Activated T-helper 2 cell treated with anti-CD3 and anti-CD28 coated beads, Interferon-gamma antibody, Interleukin-2, Interleukin-4, amounts not matched to agents 10 μg/mL and 5 μg/mL and 100 μg/mL, durations not matched to agents 14 hours and 24 hours and 36 hours (primary cell): ENCODE data around the gene PMP22. TPM values are rescaled to one million over a fixed set of nuclear protein-coding genes. Genes with fewer than 3 reads are reported as not detected.

Experiments used
- DNase-seq: peaks from one replicate; pipeline ENCODE4 v3.0.0; 2021; ENCODE audit warnings: low spot score
- H3K27ac Mint-ChIP-seq: one replicate; pipeline ENCODE4 v1.8.0; 2021; ENCODE audit warnings: mixed read lengths
- H3K27me3 Mint-ChIP-seq: one replicate; pipeline ENCODE4 v1.8.0; 2021; ENCODE audit warnings: low read depth, mixed read lengths
- H3K36me3 Mint-ChIP-seq: one replicate; pipeline ENCODE4 v1.8.0; 2021; ENCODE audit warnings: low read depth, mixed read lengths
- H3K4me1 Mint-ChIP-seq: one replicate; pipeline ENCODE4 v1.8.0; 2021; ENCODE audit warnings: low read depth, mixed read lengths
- H3K4me3 Mint-ChIP-seq: one replicate; pipeline ENCODE4 v1.8.0; 2021; ENCODE audit warnings: low read depth, mild to moderate bottlenecking, moderate library complexity, mixed read lengths
- H3K9me3 Mint-ChIP-seq: one replicate; pipeline ENCODE4 v1.8.0; 2021; ENCODE audit warnings: mixed read lengths
- intact Hi-C: fragments of 100-400 bp; cut with micrococcal nuclease; formaldehyde crosslinking; loops from one replicate; pipeline ENCODE4 v1.15.1; 2023
- total RNA-seq: library from RNA; stranded (reverse); gene quantifications from 2 replicates; pipeline ENCODE4 v1.2.3, GENCODE V29; 2022

PMP22 gene
- total RNA-seq, result 1.2 and 1.6 TPM in 2 replicates

DNA sequence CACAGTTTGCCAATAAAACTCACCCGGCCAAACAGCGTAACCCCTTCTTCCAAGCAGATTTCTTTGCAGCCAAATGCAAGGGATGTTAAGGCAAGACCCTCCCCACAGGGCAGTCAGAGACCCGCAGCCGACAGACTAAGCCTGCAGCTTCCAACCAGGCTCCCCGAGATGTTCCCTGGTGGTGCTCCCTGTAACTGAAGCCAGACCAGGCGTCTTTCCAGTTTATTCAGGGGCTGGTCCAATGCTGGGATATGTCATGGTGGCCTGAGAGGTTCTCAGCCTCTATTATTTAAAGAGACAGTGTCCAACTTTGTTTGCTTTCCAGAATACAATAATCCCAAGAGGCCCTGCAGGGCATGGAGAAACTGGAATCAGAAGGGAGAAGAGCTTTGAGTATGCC is at the start of gene PMP22:
Gene PMP22 (minus strand): TSS at position 196 of the 400 bp plus-strand sequence. CDS start 4,599 bp downstream, outside the sequence.
- no peak for DNase-seq
- Mint-ChIP-seq H3K9me3 (no peaks in the 10 kb centered on the region), H3K36me3 (no peaks in the 10 kb centered on the region), H3K27me3 (peaks cover 70% of the 10 kb centered on the region), H3K4me3 (no peak within 1 kb of the TSS), H3K27ac (no peak within 1 kb of the TSS), H3K4me1 (peaks cover 8% of the 10 kb centered on the region)
- intact Hi-C loops, result no loop called here

DNA sequence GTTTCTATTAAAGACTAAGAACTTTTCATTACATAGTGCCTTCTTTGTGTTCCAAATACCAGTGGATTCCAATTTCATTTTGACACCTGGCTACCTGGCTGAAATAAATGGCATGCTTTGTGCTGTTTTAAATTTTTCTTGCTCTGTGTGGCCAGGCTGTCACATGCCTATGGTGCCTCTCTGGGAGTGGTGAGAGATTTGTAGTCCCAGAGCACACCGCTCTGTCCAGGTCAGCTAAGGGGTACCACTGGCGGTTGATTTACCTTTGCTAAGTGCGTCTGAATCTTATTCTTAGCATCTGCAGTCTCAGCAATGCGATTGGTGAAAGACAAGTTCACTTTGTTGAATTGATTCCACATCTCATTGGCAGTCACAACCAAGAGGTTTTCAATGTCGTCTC is 46.9 kb upstream of the PMP22 start:
- no peak overlapping the region for H3K27ac Mint-ChIP-seq
- no peaks in the 10 kb centered on the region for H3K36me3 Mint-ChIP-seq
- H3K9me3 Mint-ChIP-seq, result no peaks in the 10 kb centered on the region
- H3K4me1 Mint-ChIP-seq, result no peaks in the 10 kb centered on the region
- DNase-seq, result no peak
- intact Hi-C loops, result no loop called here
- no peaks in the 10 kb centered on the region for H3K27me3 Mint-ChIP-seq
- no peak overlapping the region for H3K4me3 Mint-ChIP-seq

DNA sequence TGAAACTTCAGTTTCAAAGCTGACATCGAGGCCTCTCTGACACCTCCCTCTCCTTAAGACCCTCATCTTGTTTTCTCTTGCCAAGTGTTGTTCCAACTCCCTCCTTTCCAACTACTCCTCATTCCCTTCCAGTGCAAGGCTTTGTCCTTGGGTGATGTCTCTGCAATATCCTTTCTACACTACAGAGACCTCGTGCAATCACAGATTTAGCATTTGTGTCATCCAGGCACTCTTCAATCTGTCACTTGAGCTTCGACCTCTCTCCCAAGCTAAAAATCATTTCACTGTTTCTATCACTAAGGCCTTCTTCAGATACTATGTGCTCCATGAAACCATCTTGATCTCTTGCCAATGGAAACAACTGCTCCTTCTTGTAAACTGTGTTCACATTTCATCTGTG is 44.7 kb upstream of the PMP22 start:
- Mint-ChIP-seq H3K4me1 (no peaks in the 10 kb centered on the region), H3K4me3 (no peak overlapping the region), H3K27ac (no peak overlapping the region), H3K9me3 (no peaks in the 10 kb centered on the region), H3K36me3 (no peaks in the 10 kb centered on the region), H3K27me3 (peaks cover 4% of the 10 kb centered on the region)
- intact Hi-C loops, result no loop called here
- no peak for DNase-seq

- H3K27me3 Mint-ChIP-seq, result peaks cover 5% of the 10 kb centered on the region
- intact Hi-C loops, result no loop called here
- H3K4me3 Mint-ChIP-seq, result no peak overlapping the region
- H3K36me3 Mint-ChIP-seq, result no peaks in the 10 kb centered on the region
- H3K4me1 Mint-ChIP-seq, result no peaks in the 10 kb centered on the region
- H3K9me3 Mint-ChIP-seq, result no peaks in the 10 kb centered on the region
- DNase-seq, result no peak
- no peak overlapping the region for H3K27ac Mint-ChIP-seq
Observed at GRCh38 chr17:15309236-15309635, 44.1 kb upstream of the PMP22 start.

DNA sequence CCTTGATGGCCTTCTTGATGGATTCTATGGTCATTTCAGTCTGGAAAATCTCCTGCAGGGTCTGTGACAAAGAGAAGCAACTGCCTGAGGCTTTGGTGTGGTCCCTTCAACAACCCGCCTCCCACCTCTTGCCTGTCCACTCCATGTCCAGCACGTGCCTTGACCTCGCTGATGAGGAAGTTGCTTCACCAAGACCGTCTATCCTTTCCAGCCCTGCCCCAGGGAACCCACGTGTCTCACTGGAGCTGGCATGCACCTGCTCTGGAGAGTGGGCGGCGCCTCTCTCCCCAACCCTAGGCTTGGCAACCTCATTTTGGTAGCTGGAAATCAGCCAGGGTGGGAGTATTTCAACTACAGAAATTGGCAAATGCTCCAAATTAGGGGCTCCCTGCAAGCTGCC is 43.6 kb upstream of the PMP22 start:
- no peaks in the 10 kb centered on the region for H3K9me3 Mint-ChIP-seq
- no peak overlapping the region for H3K27ac Mint-ChIP-seq
- H3K4me3 Mint-ChIP-seq, result no peak overlapping the region
- peaks cover 5% of the 10 kb centered on the region for H3K27me3 Mint-ChIP-seq
- no peaks in the 10 kb centered on the region for H3K4me1 Mint-ChIP-seq
- DNase-seq, result no peak
- intact Hi-C loops, result no loop called here
- no peaks in the 10 kb centered on the region for H3K36me3 Mint-ChIP-seq

- intact Hi-C loops, result no loop called here
- Mint-ChIP-seq H3K27me3 (peaks cover 5% of the 10 kb centered on the region), H3K27ac (no peak overlapping the region), H3K9me3 (no peaks in the 10 kb centered on the region), H3K36me3 (no peaks in the 10 kb centered on the region), H3K4me1 (no peaks in the 10 kb centered on the region), H3K4me3 (no peak overlapping the region)
- DNase-seq, result no peak
Observed at GRCh38 chr17:15307710-15308111, 42.6 kb upstream of the PMP22 start.

DNA sequence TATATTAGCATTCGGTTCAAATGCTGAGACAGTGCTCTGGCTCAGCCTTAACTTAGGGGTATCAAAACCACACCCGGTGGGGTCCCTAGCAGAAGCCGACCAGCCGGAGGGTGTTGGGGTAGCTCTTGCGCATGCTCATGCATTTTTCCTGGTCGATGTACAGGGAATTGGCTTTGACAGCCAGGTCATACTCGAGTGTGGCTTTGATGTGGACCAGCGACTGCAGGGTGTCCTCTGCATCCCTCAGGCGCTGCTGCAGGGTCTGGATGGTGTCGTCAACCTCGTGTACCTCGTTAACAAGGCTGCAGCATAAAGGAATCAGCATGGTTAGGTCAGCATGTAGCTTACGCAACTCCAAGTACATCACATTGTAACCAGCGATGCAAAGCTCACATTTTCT is 38.7 kb upstream of the PMP22 start:
- Mint-ChIP-seq H3K4me3 (no peak overlapping the region), H3K4me1 (no peaks in the 10 kb centered on the region)
- intact Hi-C loops, result no loop called here

GRCh38 chr17:15303268-15303667 is 38.1 kb upstream of the PMP22 start:
- Mint-ChIP-seq H3K36me3 (no peaks in the 10 kb centered on the region), H3K9me3 (no peaks in the 10 kb centered on the region), H3K4me1 (no peaks in the 10 kb centered on the region), H3K27ac (no peak overlapping the region), H3K4me3 (no peak overlapping the region), H3K27me3 (peaks cover 8% of the 10 kb centered on the region)
- DNase-seq, result no peak
- intact Hi-C loops, result no loop called here

More for the DNA sequence above, 38.7 kb upstream of the PMP22 start:
- Mint-ChIP-seq H3K27ac (no peak overlapping the region), H3K36me3 (no peaks in the 10 kb centered on the region), H3K9me3 (no peaks in the 10 kb centered on the region), H3K27me3 (peaks cover 8% of the 10 kb centered on the region)
- no peak for DNase-seq

GRCh38 chr17:15301845-15302244 is 36.7 kb upstream of the PMP22 start:
- H3K27ac Mint-ChIP-seq, result no peak overlapping the region
- no peaks in the 10 kb centered on the region for H3K36me3 Mint-ChIP-seq
- H3K4me1 Mint-ChIP-seq, result no peaks in the 10 kb centered on the region
- intact Hi-C loops, result no loop called here
- H3K4me3 Mint-ChIP-seq, result no peak overlapping the region
- H3K27me3 Mint-ChIP-seq, result peaks cover 8% of the 10 kb centered on the region
- no peak for DNase-seq
- no peaks in the 10 kb centered on the region for H3K9me3 Mint-ChIP-seq

DNA sequence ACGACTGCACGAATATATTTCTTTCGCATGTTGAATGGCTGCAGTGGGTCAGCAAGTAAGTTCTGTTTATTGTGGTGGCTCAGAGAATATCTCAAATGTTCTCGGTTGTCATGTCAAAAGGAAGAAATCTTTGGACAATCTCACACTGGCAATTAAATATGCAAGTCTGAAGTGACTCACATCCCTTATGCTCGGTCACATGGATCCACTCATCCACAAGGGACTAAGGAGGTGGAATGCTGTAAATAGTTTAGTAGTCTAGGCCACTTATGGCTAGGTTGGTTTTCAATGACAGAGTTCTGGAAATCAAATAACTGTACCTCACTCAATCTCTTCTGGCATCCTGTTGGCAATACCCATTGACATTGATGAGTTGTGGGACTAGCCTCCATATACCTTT is 33.0 kb upstream of the PMP22 start:
- H3K27me3 Mint-ChIP-seq, result peaks cover 4% of the 10 kb centered on the region
- H3K4me1 Mint-ChIP-seq, result no peaks in the 10 kb centered on the region
- DNase-seq, result no peak
- no peak overlapping the region for H3K4me3 Mint-ChIP-seq
- intact Hi-C loops, result no loop called here
- no peaks in the 10 kb centered on the region for H3K36me3 Mint-ChIP-seq
- no peaks in the 10 kb centered on the region for H3K9me3 Mint-ChIP-seq
- H3K27ac Mint-ChIP-seq, result no peak overlapping the region

- intact Hi-C loops, result no loop called here
- DNase-seq, result no peak
- Mint-ChIP-seq H3K27ac (no peak overlapping the region), H3K27me3 (peaks cover 11% of the 10 kb centered on the region), H3K4me3 (no peak overlapping the region), H3K36me3 (no peaks in the 10 kb centered on the region), H3K9me3 (no peaks in the 10 kb centered on the region), H3K4me1 (no peaks in the 10 kb centered on the region)
Observed at GRCh38 chr17:15293558-15293957, 28.4 kb upstream of the PMP22 start.

DNA sequence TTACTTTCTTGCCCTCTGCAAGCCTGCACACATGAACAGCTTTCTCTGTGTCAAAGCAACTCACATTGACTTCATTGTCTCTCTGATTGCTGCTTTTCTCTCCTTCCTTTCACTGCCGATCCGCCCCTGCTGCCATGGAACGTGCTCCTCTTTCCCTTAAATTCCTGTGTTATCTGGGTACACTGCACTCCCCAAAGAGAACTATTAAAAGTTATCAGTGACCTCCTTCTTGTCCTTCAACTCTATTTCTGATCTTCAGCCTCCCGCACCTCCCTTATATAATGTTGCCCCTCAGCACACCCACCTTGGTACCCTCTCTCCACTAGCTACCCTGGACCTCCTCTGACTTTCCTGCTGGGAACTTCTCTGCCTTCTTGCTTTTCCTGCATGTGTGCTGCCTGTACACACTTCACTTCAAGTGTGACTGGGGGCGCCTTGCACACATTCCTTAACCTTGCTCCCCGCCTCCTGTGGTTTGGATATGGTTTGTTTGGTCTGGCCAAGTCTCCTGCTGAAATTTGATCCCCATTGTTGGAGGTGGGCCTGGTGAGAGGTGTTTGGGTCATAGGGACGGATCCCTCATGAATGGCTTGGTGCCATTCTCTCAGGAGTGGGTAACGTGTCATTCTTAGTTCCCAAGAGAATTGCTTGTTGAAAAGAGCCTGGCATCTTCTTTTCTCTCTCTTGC is 26.7 kb upstream of the PMP22 start:
- peaks cover 11% of the 10 kb centered on the region for H3K27me3 Mint-ChIP-seq
- no peaks in the 10 kb centered on the region for H3K9me3 Mint-ChIP-seq

GRCh38 chr17:15290605-15291004 is 25.5 kb upstream of the PMP22 start:
- no peaks in the 10 kb centered on the region for H3K9me3 Mint-ChIP-seq
- no peaks in the 10 kb centered on the region for H3K4me1 Mint-ChIP-seq
- intact Hi-C loops, result no loop called here
- H3K27ac Mint-ChIP-seq, result no peak overlapping the region
- peaks cover 11% of the 10 kb centered on the region for H3K27me3 Mint-ChIP-seq
- no peak overlapping the region for H3K4me3 Mint-ChIP-seq
- no peak for DNase-seq
- H3K36me3 Mint-ChIP-seq, result no peaks in the 10 kb centered on the region

More for the DNA sequence above, 26.7 kb upstream of the PMP22 start:
- Mint-ChIP-seq H3K4me1 (no peaks in the 10 kb centered on the region), H3K36me3 (no peaks in the 10 kb centered on the region), H3K27ac (no peak overlapping the region), H3K4me3 (no peak overlapping the region)
- intact Hi-C loops, result no loop called here
- no peak for DNase-seq
